Aorta (tissue), 5 donors: Measurements from ENCODE around the gene NECTIN3. TPM values are rescaled to one million over a fixed set of nuclear protein-coding genes. Genes with fewer than 3 reads are reported as not detected.

Experiments used
- ATAC-seq: fragments of 200-7000 bp; cut with Tn5 transposase; one replicate; pipeline ENCODE4 v1.9.1; 2022; ENCODE audit warnings: moderate library complexity; ENCODE audit not compliant: low FRiP score
- DNase-seq, 2 donors: peaks; one replicate each; pipeline ENCODE4 v3.0.0-alpha.2; 2020
- H3K27ac ChIP-seq, 2 donors: one replicate each; pipeline ENCODE4 v1.5.1; 2013; ENCODE audit warnings: low read length in 2 of 2, mild to moderate bottlenecking in 2 of 2, moderate library complexity in 2 of 2, control low read depth in 1 of 2, inconsistent platforms in 1 of 2, low read depth in 1 of 2
- H3K27me3 ChIP-seq, 2 donors: one replicate each; pipeline ENCODE4 v1.6.1; 2013; ENCODE audit warnings: control low read depth in 1 of 2, low read length in 1 of 2, mild to moderate bottlenecking in 1 of 2, moderate library complexity in 1 of 2; ENCODE audit not compliant: insufficient read depth in 2 of 2, control insufficient read depth in 1 of 2
- H3K36me3 ChIP-seq, 2 donors: one replicate each; pipeline ENCODE4 v1.6.1; 2013; ENCODE audit warnings: control low read depth in 1 of 2, low read length in 1 of 2, mild to moderate bottlenecking in 1 of 2; ENCODE audit not compliant: insufficient read depth in 2 of 2, control insufficient read depth in 1 of 2
- H3K4me1 ChIP-seq, 2 donors: one replicate each; pipeline ENCODE4 v1.6.1; 2013; ENCODE audit warnings: low read length in 2 of 2, control low read depth in 1 of 2, mild to moderate bottlenecking in 1 of 2, moderate library complexity in 1 of 2; ENCODE audit not compliant: insufficient read depth in 2 of 2, control insufficient read depth in 1 of 2
- H3K4me3 ChIP-seq, 2 donors: one replicate each; pipeline ENCODE4 v1.5.1; 2013; ENCODE audit warnings: low read length in 2 of 2, control low read depth in 1 of 2, mild to moderate bottlenecking in 1 of 2
- H3K9me3 ChIP-seq: one replicate; pipeline ENCODE4 v1.6.1; 2013; ENCODE audit warnings: mild to moderate bottlenecking, low read length; ENCODE audit not compliant: control insufficient read depth
- WGBS, 2 donors: extraction: QIAGEN DNeasy Blood & Tissue Kit; methylation state at CpG; one replicate each; pipeline ENCODE4 v1.1.7; 2013; 5-methylcytosine and 5-hydroxymethylcytosine counted together
- intact Hi-C, 2 donors: fragments of 100-400 bp; cut with DNase I; formaldehyde crosslinking; loops; one replicate each; pipeline versions ENCODE4 v1.14.2 to v1.15.0; 2022
- polyA plus RNA-seq, 2 donors: library from polyadenylated mRNA; stranded (reverse); fragments of 200-250 nt; gene quantifications; one replicate each; pipeline ENCODE4 v1.2.3, GENCODE V29; 2013
- total RNA-seq, 2 donors: library from RNA; stranded (reverse); fragmentation: NEBNext Ultra II Directional; extraction: Animal tissue kit (Norgen Biotek cat#: 25700); gene quantifications; one replicate each; pipeline ENCODE4 v1.2.1, GENCODE V29; 2021
- donor health status: healthy with polysubstance abuse.
- donor health status: Bipolar disorder and iron deficiency.
- donor health status: DM: no; HTN: no; CAD: no.
- donor health status: DM: no; HTN: no; CAD: no.
- donor health status: DM: yes; HTN: yes; CAD: no.

Gene NECTIN3
- total and polyA plus RNA-seq, 4 donors: 5.1 to 32.2 (median 18.9) TPM

DNA sequence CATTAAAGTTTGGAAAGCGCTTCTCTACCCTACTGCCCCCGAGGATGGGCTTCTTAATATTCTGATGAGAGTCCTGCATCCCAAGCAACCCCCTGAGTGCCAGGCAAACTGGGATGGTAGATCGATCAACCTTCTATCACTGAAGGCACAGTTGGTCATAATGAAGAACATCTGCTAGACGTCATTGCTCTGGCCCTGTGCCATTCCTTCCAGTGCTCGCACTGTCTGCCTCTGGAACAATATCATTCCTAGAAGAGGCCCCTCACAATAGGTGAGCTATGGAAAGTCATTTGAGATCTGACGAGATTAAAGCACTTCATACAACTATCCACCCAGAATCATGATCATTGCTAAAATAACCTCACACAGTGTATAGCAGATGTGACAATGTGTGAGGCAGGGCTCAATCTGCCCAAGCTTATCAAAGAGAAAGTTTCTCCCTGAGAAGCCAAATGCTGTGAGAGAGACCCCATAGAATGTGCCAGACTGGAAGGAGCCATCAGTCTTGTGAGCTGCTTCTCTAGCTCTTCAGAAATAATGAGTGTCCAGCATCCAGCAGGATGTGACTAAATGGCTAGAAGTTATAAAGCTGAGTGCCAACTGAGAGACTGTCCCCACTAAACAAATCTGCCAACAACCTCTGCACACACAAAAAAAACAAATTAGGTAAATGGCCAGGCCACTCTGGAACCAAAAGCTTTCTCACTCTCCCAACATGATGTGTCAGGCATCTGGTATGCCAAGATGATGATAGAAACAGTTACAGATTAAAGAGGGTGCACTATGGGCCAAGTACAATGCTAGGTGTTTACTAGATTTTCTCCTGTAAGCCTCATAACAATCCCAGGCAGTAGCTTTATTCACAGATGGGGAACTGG lies 165.5 kb downstream of the NECTIN3 start:
- intact Hi-C loops: no loop called here
- no peaks in the 10 kb centered on the region for H3K4me1 ChIP-seq
- WGBS, 2 donors: 84 to 87% methylated on average over 6 of the region's 6 CpGs
- ATAC-seq: no peak
- H3K4me3 ChIP-seq: no peak overlapping the region
- H3K27ac ChIP-seq: no peak overlapping the region
- H3K27me3 ChIP-seq: no peaks in the 10 kb centered on the region
- no peaks in the 10 kb centered on the region for H3K36me3 ChIP-seq
- no peak for DNase-seq
- H3K9me3 ChIP-seq: no peaks in the 10 kb centered on the region

DNA sequence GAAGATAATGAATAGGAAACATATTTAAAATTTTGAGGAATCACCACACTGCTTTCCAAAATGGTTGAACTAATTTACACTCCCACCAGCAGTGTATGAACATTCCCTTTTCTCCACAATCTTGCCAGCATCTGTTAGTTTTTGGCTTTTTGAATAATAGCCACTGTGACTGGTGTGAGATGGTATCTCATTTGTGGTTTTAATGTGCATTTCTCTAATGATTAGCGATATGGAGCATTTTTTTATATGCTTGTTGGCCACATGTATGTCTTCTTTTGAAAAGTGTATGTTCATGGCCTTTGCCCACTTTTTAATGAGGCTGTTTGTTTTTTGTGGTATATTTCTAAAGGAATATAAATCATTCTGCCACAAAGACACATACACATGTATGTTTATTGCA lies 166.3 kb downstream of the NECTIN3 start:
- DNase-seq (no peak), ATAC-seq (no peak)
- intact Hi-C loops: no loop called here
- Histone ChIP-seq H3K4me3 (no peak overlapping the region), H3K9me3 (no peaks in the 10 kb centered on the region), H3K27me3 (no peaks in the 10 kb centered on the region), H3K27ac (no peak overlapping the region), H3K36me3 (no peaks in the 10 kb centered on the region), H3K4me1 (no peaks in the 10 kb centered on the region)
- 87 to 94% methylated on average over 1 of the region's 1 CpG for WGBS, 2 donors

DNA sequence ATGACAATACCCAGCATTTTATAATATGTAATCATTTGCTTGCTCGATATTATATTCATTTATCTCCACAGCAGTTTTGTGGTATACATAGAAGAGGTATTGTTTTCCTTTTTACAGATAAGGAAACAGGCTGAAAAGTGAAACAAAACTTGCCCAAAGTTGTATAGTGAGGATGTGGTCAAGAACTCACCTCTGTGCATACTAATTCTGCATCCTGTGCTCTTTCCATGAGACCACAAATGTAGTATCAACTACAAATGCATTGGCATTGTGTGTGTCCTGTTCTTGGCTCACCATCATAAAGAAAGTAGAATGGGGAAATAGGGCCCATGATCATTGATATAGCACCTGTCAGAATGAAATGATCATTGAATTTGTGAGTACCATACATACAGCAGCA lies 167.3 kb downstream of the NECTIN3 start:
- Histone ChIP-seq H3K9me3 (no peaks in the 10 kb centered on the region), H3K4me3 (no peak overlapping the region), H3K27me3 (no peaks in the 10 kb centered on the region), H3K4me1 (no peaks in the 10 kb centered on the region), H3K27ac (no peak overlapping the region), H3K36me3 (no peaks in the 10 kb centered on the region)
- no peak for DNase-seq
- no peak for ATAC-seq
- 91% methylated on average over 1 of the region's 1 CpG for WGBS, 2 donors
- intact Hi-C loops: no loop called here

DNA sequence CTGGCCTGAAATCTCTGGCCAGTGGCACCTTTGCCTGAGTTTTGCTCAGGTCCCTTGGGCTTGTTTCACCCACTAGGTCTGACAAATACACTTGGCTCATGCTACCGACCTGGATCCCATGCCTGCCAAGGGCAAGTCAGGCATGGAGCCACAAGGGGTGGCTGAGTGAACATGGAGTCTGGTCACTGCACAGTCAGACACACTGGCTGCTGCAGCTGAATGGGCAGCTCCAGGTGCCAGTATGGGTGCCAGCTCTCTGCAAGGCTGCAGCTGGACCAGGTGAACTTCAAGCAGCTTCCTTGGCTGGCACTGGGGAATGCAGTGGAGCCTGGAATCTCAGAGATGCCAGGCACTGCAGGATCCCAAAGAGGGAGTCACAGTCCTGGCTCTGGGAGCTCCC lies 170.3 kb downstream of the NECTIN3 start:
- peaks cover 0 to 2% of the 10 kb centered on the region in 2 donors for H3K36me3 ChIP-seq
- H3K27ac ChIP-seq: no peak overlapping the region
- H3K4me1 ChIP-seq: no peaks in the 10 kb centered on the region
- no peak overlapping the region for H3K4me3 ChIP-seq
- intact Hi-C loops: no loop called here
- no peaks in the 10 kb centered on the region for H3K27me3 ChIP-seq
- no peak for ATAC-seq
- 0 to 9% methylated on average over 1 of the region's 1 CpG for WGBS, 2 donors
- H3K9me3 ChIP-seq: no peaks in the 10 kb centered on the region
- no peak for DNase-seq
